ENCODE results near the gene TBCCD1.

- TF ChIP-seq CTCF (IDR thresholded peaks at IDR 0.05) (peak; percentile 27 to 62 (median 54)), POLR2A (IDR thresholded peaks at IDR 0.05) (no peak)
Measured at GRCh38 chr3:186609247-186609868, 42.2 kb upstream of the TBCCD1 start.

Data from body of pancreas (tissue), 4 donors.